EH (cell line): Measurements from ENCODE around the gene PFAS.

Experiments
- DNase-seq: peaks from one replicate; pipeline ENCODE4 v3.0.0-alpha.2; 2015; ENCODE audit warnings: low read depth

Gene PFAS

DNA sequence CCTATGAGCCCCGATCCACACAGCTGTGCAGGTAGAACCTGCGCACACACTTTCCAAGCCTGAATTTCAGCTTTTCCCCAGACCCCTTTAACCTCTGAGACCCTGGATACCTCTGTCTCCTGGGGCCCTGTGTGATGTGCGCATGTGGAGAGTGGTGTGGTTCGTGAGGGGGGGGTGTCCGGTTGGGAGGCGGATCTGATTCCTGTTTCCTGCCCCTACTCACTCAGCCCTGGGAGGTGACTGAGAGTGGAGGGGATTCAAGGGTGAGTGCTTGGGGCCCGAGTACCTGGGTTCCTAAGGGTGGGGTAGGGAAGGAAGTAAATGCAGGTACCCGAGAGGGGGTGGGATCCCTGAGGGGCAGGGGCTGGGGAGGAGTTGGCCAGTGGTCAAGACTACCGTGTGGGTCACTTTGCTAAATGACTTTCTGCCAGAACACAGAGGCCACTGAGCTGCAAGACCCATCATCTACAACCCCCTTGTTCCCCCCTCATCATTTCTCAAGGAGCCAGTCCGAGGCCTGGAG is 61.6 kb downstream of the PFAS start:
- DNase-seq: no peak

DNA sequence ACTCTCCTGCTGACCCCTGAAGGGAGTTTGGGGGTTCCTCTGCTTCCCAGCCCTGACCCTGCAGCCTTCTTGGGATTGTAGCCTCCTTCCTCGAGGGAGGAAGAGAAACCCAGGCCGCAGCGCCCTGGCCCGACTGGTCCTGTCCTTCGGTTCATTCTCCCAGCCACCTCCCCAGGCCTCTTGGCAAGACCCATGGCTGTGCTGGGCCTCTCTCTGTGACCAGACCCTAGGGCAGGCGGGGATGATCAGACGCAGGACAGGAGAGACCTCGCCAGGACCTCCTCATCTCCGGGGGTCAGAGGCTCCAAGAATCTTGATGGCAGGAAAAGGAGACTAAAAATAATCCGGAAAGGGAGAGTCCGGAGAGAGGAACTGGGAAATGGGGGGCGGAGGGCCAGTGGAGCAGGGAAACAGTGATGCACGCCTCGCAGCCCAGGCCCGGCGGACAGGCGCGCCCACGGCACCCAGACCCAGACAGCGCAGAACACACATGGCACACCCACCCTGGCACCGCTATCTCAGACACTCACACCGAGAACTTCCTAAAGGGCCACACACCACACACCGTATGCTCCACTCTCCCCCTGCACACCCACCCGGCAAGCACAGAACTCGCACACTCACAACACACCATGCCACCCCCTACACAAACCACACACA is 62.2 kb downstream of the PFAS start:
- DNase-seq: no peak

DNA sequence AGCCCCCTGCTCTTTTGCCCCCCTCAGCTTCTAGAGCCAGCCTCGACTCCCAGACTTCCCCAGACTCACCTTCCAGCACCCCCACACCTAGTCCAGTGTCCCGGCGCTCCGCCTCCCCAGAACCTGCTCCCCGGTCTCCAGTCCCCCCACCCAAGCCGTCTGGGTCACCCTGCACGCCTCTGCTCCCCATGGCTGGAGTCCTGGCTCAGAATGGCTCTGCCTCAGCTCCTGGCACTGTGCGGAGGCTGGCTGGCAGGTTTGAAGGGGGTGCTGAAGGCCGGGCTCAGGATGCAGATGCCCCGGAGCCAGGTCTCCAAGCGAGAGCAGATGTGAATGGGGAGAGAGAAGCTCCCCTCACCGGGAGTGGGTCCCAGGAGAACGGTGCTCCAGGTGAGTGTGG is 63.2 kb downstream of the PFAS start:
- no peak for DNase-seq

DNA sequence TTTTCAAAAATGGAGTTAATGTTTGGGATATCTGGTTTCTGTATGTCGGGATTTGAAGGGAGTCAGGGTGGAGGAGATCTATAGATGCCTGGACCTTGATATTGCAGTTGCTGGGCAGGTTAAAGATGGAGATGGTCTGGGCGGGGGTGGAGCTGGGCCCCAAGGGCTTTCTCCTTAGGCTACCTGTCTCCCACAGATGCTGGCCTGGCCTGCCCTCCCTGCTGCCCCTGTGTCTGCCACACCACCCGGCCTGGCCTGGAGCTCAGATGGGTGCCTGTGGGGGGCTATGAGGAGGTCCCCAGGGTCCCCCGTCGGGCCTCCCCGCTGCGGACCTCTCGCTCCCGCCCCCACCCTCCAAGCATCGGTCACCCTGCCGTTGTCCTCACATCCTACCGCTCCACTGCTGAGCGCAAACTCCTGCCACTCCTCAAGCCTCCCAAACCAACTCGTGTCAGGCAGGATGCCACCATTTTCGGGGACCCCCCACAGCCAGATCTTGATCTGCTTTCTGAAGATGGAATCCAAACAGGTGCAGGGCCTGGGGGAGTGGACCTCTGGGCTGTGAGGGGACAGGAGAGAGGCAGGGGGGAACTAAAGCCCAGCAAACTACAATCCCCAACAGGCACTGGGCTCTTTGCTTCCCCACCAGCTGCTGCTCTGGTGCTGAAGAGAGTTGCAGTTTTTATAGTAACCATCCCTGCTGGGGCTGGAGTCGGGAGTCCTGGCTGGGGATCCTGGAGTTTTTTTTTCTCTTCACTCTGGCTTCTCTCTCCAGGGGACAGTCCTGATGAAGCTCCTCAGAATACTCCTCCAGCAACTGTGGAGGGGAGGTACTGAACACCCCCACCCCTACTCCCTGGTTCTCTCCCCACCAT is 63.9 kb downstream of the PFAS start:
- DNase-seq: no peak

DNA sequence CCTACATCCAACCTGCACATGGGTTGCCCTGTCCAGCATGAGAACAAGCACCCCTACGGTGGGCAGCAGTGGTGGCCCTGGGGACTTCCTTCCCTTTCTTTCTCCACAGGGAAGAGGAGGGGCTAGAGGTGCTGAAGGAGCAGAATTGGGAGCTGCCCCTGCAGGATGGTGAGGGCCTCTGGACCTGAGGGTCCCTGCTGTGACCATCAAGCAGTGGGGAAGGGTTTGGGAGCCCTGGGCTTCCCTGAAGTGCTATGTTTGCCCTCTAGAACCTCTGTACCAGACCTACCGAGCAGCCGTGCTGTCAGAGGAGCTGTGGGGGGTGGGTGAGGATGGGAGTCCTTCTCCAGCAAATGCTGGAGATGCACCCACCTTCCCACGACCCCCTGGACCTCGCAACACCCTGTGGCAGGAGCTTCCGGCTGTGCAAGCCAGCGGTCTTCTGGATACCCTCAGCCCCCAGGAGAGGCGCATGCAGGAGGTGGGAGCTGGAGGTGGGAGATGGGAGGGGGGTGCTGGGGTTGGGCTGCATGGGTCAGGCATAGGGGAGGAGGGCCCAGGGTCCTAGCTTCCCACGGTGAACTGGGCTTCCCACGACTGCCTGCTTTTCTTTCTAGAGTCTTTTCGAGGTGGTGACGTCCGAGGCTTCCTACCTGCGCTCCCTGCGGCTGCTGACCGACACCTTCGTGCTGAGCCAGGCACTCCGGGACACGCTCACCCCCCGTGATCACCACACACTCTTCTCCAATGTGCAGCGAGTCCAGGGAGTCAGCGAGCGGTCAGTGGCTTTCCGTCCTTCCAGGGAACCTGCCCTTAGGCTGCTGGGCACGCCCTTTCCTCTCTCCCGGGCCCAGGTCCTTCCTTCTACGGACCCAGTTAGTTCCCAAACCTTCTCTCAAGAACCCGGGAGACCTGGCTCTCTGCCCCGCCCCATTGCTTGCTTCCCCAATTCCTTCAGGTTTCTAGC is 66.0 kb downstream of the PFAS start:
- no peak for DNase-seq

DNA sequence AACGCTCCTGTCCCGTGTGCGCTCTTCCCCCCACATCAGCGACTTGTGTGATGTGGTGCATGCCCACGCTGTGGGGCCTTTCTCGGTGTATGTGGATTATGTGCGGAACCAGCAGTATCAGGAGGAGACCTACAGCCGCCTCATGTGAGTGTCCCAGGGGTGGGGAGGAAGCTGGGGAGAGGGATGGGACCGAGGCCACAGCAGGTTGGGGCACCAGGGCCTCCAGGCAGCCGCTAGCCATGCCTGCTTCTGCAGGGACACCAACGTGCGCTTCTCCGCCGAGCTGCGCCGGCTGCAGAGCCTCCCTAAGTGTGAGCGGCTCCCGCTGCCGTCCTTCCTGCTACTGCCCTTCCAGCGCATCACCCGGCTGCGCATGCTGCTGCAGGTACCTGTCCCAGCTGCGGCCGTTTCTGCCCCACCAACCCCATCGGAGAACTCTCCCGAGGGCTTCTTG is 66.7 kb downstream of the PFAS start:
- DNase-seq: no peak

DNA sequence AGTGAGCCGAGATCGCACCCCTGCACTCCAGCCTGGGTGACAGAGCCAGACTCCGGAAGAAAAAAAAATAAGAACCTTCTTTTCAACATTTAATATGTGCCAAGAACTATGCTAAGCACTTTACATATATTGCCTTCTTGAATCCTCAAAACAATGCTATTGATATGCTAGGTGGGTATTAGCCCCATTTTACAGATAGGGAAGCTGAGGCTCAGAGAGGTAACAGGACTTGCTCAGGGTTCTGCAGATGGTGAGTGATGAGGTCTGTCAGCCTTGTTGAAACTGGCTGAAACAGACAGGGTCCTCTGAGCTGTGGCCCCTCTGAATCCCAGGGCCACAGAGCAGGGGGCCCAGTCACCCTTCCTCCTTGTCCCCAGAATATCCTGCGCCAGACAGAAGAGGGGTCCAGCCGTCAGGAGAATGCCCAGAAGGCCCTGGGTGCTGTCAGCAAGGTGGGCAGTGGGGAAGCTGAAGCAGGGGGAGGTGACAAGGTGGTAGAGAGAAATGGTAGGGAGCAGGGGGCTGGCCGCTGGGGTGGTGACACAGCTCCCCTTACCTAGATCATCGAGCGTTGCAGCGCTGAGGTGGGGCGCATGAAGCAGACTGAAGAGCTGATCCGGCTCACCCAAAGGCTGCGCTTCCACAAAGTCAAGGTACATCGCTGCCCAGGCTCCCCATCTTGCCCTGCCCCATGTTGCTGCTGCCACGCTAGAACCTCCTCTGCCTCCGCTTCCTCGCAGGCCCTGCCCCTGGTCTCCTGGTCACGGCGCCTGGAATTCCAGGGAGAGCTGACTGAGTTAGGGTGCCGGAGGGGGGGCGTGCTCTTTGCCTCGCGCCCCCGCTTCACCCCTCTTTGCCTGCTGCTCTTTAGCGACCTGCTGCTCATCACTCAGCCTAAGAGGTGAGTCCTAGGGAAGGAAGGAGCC is 69.2 kb downstream of the PFAS start:
- no peak for DNase-seq
